ENCODE measurements around the gene PLTP. TPM values are rescaled to one million over a fixed set of nuclear protein-coding genes. Genes with fewer than 3 reads are reported as not detected.

The PLTP gene
- total and polyA plus RNA-seq, 2 of the 13 experiments (the other 11 are each of a cell fraction or from before 2014, with no cell fraction given) = 16.9 to 28.6 TPM

GRCh38 chr20:45886590-45887345 is 25.2 kb downstream of the PLTP start (continued):
- TF ChIP-seq, protein P1, sequence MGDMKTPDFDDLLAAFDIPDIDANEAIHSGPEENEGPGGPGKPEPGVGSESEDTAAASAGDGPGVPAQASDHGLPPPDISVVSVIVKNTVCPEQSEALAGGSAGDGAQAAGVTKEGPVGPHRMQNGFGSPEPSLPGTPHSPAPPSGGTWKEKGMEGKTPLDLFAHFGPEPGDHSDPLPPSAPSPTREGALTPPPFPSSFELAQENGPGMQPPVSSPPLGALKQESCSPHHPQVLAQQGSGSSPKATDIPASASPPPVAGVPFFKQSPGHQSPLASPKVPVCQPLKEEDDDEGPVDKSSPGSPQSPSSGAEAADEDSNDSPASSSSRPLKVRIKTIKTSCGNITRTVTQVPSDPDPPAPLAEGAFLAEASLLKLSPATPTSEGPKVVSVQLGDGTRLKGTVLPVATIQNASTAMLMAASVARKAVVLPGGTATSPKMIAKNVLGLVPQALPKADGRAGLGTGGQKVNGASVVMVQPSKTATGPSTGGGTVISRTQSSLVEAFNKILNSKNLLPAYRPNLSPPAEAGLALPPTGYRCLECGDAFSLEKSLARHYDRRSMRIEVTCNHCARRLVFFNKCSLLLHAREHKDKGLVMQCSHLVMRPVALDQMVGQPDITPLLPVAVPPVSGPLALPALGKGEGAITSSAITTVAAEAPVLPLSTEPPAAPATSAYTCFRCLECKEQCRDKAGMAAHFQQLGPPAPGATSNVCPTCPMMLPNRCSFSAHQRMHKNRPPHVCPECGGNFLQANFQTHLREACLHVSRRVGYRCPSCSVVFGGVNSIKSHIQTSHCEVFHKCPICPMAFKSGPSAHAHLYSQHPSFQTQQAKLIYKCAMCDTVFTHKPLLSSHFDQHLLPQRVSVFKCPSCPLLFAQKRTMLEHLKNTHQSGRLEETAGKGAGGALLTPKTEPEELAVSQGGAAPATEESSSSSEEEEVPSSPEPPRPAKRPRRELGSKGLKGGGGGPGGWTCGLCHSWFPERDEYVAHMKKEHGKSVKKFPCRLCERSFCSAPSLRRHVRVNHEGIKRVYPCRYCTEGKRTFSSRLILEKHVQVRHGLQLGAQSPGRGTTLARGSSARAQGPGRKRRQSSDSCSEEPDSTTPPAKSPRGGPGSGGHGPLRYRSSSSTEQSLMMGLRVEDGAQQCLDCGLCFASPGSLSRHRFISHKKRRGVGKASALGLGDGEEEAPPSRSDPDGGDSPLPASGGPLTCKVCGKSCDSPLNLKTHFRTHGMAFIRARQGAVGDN (CRISPR knock-in tag; IDR thresholded peaks at IDR 0.05) = peak; percentile 38
- TF ChIP-seq CEBPG (CRISPR knock-in tag; IDR thresholded peaks at IDR 0.05) (no peak), ZNF883 (CRISPR knock-in tag; IDR thresholded peaks at IDR 0.05; ENCODE audit: not compliant biosample characterization) (no peak), ZNF83 (CRISPR knock-in tag; IDR thresholded peaks at IDR 0.05; ENCODE audit: borderline replicate concordance) (0 out of 2 replicates have a peak, but pooled peaks have one; percentile 23), POLR2A (IDR thresholded peaks at IDR 0.05; ENCODE audit: insufficient read depth in 1 of 2, low read depth in 2 of 2, low read length in 2 of 2) (peak in 1 of 2 experiments; percentile 47; a peak in 2 of 4 replicates), AGO1 (IDR thresholded peaks at IDR 0.05; ENCODE audit: low read depth, low read length, poor library complexity, severe bottlenecking) (peak; percentile 59), ZNF589 (CRISPR knock-in tag; conservative IDR thresholded peaks at IDR 0.05) (no peak), POLR2G (IDR thresholded peaks at IDR 0.05; ENCODE audit: low read depth, low read length) (peak; percentile 53), ZFP41 (CRISPR knock-in tag; IDR thresholded peaks at IDR 0.05; ENCODE audit: borderline replicate concordance) (0 out of 2 replicates have a peak, but pooled peaks have one; percentile 47), MTA1 (CRISPR knock-in tag; IDR thresholded peaks at IDR 0.05; ENCODE audit: borderline replicate concordance) (peak; percentile 49; the same call in 1 of the 2 replicates), NRL (CRISPR knock-in tag; IDR thresholded peaks at IDR 0.05; ENCODE audit: borderline replicate concordance) (0 out of 2 replicates have a peak, but pooled peaks have one; percentile 45), SMAD1 (CRISPR knock-in tag; IDR thresholded peaks at IDR 0.05; ENCODE audit: borderline replicate concordance, low read depth) (0 out of 2 replicates have a peak, but pooled peaks have one; percentile 19), POLR2AphosphoS5 (IDR thresholded peaks at IDR 0.05; ENCODE audit: low read depth, low read length) (peak; percentile 31)
- TF ChIP-seq, protein P2, sequence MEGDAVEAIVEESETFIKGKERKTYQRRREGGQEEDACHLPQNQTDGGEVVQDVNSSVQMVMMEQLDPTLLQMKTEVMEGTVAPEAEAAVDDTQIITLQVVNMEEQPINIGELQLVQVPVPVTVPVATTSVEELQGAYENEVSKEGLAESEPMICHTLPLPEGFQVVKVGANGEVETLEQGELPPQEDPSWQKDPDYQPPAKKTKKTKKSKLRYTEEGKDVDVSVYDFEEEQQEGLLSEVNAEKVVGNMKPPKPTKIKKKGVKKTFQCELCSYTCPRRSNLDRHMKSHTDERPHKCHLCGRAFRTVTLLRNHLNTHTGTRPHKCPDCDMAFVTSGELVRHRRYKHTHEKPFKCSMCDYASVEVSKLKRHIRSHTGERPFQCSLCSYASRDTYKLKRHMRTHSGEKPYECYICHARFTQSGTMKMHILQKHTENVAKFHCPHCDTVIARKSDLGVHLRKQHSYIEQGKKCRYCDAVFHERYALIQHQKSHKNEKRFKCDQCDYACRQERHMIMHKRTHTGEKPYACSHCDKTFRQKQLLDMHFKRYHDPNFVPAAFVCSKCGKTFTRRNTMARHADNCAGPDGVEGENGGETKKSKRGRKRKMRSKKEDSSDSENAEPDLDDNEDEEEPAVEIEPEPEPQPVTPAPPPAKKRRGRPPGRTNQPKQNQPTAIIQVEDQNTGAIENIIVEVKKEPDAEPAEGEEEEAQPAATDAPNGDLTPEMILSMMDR (CRISPR knock-in tag; IDR thresholded peaks at IDR 0.05) = peak; percentile 26

Measured in HepG2 (cell line).